ENCODE measurements around the gene SPATA2L. TPM values are rescaled to one million over a fixed set of nuclear protein-coding genes. Genes with fewer than 3 reads are reported as not detected.

Gene SPATA2L
- total and polyA plus RNA-seq, 2 of the 13 experiments (the other 11 are each of a cell fraction or from before 2014, with no cell fraction given) = 9.1 to 20.7 TPM

DNA sequence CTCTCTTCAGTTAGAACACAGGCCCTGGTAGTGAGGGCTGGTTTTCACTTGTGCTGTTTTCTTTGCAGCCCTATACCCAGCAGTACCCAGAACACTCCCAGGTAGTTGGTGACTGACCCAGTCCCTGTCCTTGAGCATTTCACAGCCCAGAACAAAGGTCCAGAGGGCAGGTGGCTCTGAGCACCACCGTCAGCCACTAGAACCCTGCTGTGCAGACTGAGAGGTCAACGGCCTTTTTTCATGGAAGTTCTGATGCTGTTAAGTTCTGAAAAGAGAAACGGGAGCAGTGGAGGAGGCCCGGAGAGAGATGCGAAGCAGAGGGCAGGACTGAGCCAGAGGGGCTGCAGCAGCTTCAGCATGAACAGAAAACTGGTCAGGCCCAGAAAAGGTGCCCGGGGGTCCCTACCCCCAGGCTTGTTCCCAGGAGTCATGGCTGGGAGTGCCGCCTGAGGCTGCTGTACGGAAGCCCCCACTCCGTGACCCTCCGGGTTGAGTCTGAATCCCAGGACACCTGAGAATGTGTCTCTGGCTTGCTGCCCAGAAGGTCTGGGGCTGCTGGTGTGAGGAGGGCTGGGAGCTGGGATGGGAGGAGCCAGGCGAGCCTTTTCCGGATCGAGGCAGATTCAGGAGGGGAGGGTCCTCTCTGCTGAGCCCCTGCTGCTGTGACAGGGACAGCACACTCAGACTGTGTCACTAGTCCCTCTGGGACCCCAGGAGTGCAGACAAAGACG, 28.5 kb upstream of the SPATA2L start (continued):
- TF ChIP-seq SALL1 (CRISPR knock-in tag; IDR thresholded peaks at IDR 0.05) = peak; percentile 39; the same call in 1 of the 2 replicates
- TF ChIP-seq, protein P1, sequence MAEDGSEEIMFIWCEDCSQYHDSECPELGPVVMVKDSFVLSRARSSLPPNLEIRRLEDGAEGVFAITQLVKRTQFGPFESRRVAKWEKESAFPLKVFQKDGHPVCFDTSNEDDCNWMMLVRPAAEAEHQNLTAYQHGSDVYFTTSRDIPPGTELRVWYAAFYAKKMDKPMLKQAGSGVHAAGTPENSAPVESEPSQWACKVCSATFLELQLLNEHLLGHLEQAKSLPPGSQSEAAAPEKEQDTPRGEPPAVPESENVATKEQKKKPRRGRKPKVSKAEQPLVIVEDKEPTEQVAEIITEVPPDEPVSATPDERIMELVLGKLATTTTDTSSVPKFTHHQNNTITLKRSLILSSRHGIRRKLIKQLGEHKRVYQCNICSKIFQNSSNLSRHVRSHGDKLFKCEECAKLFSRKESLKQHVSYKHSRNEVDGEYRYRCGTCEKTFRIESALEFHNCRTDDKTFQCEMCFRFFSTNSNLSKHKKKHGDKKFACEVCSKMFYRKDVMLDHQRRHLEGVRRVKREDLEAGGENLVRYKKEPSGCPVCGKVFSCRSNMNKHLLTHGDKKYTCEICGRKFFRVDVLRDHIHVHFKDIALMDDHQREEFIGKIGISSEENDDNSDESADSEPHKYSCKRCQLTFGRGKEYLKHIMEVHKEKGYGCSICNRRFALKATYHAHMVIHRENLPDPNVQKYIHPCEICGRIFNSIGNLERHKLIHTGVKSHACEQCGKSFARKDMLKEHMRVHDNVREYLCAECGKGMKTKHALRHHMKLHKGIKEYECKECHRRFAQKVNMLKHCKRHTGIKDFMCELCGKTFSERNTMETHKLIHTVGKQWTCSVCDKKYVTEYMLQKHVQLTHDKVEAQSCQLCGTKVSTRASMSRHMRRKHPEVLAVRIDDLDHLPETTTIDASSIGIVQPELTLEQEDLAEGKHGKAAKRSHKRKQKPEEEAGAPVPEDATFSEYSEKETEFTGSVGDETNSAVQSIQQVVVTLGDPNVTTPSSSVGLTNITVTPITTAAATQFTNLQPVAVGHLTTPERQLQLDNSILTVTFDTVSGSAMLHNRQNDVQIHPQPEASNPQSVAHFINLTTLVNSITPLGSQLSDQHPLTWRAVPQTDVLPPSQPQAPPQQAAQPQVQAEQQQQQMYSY (CRISPR knock-in tag; IDR thresholded peaks at IDR 0.05) = no peak
- TF ChIP-seq ASH2L (IDR thresholded peaks at IDR 0.05; ENCODE audit: insufficient read length, low read depth, low read length) = no peak
- peak; percentile 53 for TF ChIP-seq HOXA3 (CRISPR knock-in tag; IDR thresholded peaks at IDR 0.05)
- TF ChIP-seq ZNF567 (CRISPR knock-in tag; IDR thresholded peaks at IDR 0.05; ENCODE audit: borderline replicate concordance) = peak; percentile 44; the same call in 1 of the 2 replicates
- peak; percentile 90; the same call in 1 of the 2 replicates for TF ChIP-seq ESRRA (CRISPR knock-in tag; IDR thresholded peaks at IDR 0.05; ENCODE audit: low read depth)
- no peak for TF ChIP-seq ZNF607 (CRISPR knock-in tag; IDR thresholded peaks at IDR 0.05; ENCODE audit: borderline replicate concordance)
- TF ChIP-seq ZNF260 (CRISPR knock-in tag; IDR thresholded peaks at IDR 0.05; ENCODE audit: borderline replicate concordance, low read depth) = no peak
- TF ChIP-seq ZFP37 (CRISPR knock-in tag; IDR thresholded peaks at IDR 0.05; ENCODE audit: borderline replicate concordance) = 0 out of 2 replicates have a peak, but pooled peaks have one; percentile 23
- 0 out of 2 replicates have a peak, but pooled peaks have one; percentile 41 for TF ChIP-seq ZNF232 (CRISPR knock-in tag; IDR thresholded peaks at IDR 0.05; ENCODE audit: borderline replicate concordance)
- TF ChIP-seq ZNF720 (CRISPR knock-in tag; IDR thresholded peaks at IDR 0.05) = no peak
- TF ChIP-seq, protein P2, sequence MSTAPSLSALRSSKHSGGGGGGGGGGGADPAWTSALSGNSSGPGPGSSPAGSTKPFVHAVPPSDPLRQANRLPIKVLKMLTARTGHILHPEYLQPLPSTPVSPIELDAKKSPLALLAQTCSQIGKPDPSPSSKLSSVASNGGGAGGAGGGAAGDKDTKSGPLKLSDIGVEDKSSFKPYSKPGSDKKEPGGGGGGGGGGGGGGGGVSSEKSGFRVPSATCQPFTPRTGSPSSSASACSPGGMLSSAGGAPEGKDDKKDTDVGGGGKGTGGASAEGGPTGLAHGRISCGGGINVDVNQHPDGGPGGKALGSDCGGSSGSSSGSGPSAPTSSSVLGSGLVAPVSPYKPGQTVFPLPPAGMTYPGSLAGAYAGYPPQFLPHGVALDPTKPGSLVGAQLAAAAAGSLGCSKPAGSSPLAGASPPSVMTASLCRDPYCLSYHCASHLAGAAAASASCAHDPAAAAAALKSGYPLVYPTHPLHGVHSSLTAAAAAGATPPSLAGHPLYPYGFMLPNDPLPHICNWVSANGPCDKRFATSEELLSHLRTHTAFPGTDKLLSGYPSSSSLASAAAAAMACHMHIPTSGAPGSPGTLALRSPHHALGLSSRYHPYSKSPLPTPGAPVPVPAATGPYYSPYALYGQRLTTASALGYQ (CRISPR knock-in tag; IDR thresholded peaks at IDR 0.05) = no peak
- TF ChIP-seq MLLT10 (CRISPR knock-in tag; IDR thresholded peaks at IDR 0.05) = no peak
- TF ChIP-seq RXRB (CRISPR knock-in tag; IDR thresholded peaks at IDR 0.05; ENCODE audit: borderline replicate concordance) = peak; percentile 67
- TF ChIP-seq ZNF329 (CRISPR knock-in tag; IDR thresholded peaks at IDR 0.05; ENCODE audit: low read depth) = no peak
- no peak for TF ChIP-seq TAF15 (IDR thresholded peaks at IDR 0.05; ENCODE audit: low read depth, low read length, poor library complexity, severe bottlenecking)
- no peak for TF ChIP-seq ZFP36 (IDR thresholded peaks at IDR 0.05; ENCODE audit: borderline replicate concordance, low read depth, low read length, partially characterized antibody)
- TF ChIP-seq GTF2F1 (IDR thresholded peaks at IDR 0.05; ENCODE audit: low read length) = no peak
- 0 out of 2 replicates have a peak, but pooled peaks have one; percentile 21 for TF ChIP-seq EED (CRISPR knock-in tag; IDR thresholded peaks at IDR 0.05)
- TF ChIP-seq, protein P3, sequence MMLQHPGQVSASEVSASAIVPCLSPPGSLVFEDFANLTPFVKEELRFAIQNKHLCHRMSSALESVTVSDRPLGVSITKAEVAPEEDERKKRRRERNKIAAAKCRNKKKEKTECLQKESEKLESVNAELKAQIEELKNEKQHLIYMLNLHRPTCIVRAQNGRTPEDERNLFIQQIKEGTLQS (CRISPR knock-in tag; IDR thresholded peaks at IDR 0.05) = no peak
- no peak for TF ChIP-seq ZNF12 (CRISPR knock-in tag; IDR thresholded peaks at IDR 0.05)
- TF ChIP-seq ETV5 (CRISPR knock-in tag; IDR thresholded peaks at IDR 0.05; ENCODE audit: borderline replicate concordance) = no peak
- no peak for TF ChIP-seq ZNF766 (CRISPR knock-in tag; IDR thresholded peaks at IDR 0.05; ENCODE audit: borderline replicate concordance)
